Measurements from ENCODE around the gene PPM1F. TPM values are rescaled to one million over a fixed set of nuclear protein-coding genes. Genes with fewer than 3 reads are reported as not detected.

PPM1F gene
- total and polyA plus RNA-seq, 2 donors (not counting 1 experiment from before 2014, with no cell fraction given) = 12.5 to 37.0 TPM

DNA sequence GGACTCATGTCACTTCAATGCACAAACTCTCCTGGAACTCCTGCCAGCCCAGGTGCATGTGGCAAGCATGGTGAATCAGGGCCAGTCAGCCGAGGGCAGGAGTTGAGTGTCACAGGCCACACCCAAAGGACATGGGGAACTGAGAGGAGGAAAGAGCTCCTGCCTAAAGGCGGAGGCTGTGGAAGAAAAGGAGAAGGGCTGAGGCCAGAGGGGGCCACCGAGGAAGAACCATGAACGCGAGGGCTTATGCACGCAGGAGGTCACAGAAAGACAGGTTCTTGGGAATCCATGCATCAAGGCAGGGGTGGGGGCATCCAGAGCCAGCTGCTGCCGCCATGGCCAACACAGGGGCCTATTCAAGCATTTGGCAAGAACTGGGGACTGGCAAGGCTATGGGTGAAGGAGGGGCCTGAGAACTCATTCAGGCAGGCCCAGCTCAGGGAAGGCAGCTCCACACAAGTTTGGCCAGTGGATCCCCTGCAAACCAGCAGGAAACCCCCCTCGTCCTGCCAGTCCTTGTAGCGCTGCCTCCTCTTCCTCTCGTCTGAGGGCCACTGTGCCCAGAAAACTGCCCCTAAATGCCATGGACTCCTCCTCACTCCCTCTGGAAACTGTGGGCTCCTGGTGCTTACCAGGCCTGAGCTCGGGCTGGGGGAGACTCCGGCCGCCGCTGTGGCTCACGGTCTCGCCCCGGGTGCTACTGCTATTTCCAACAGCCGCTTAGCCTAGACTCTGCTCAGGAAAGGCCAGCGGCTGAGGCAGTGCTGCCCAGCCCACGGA, 15.4 kb downstream of the PPM1F start:
- Histone ChIP-seq H3K9ac (ENCODE audit: insufficient read depth, low read length) (peak overlapping the region; percentile 86), H3K27ac (ENCODE audit: insufficient read depth, low read length) (peak overlapping the region; percentile 99), H3K4me3 (replicated peaks in 1 of 4; ENCODE audit: control extremely low read depth in 1 of 4, insufficient read depth in 1 of 4, low read depth in 3 of 4, low read length in 4 of 4) (peak overlapping the region in 1 of 4 experiments; percentile 65), H3K36me3 (ENCODE audit: control insufficient read depth, insufficient read depth, low read length) (peaks cover 17% of the 10 kb centered on the region), H2AFZ (ENCODE audit: low read length) (peak overlapping the region; percentile 27), H3K4me2 (ENCODE audit: extremely low read depth, insufficient read depth, low read length) (peak overlapping the region; percentile 82), H3K79me2 (ENCODE audit: control insufficient read depth, insufficient read depth, low read length) (peaks cover 9% of the 10 kb centered on the region), H3K27me3 (ENCODE audit: control insufficient read depth, insufficient read depth, low read length) (no peaks in the 10 kb centered on the region), H4K20me1 (ENCODE audit: control insufficient read depth, extremely low read depth, insufficient read depth, low read length) (no peaks in the 10 kb centered on the region), H3K9me3 (ENCODE audit: control insufficient read depth, insufficient read depth, low read depth, low read length) (no peaks in the 10 kb centered on the region), H3K4me1 (ENCODE audit: control insufficient read depth, extremely low read depth, insufficient read depth, low read length) (peaks cover 30% of the 10 kb centered on the region)
- no peak for TF ChIP-seq EZH2 (IDR thresholded peaks at IDR 0.05; ENCODE audit: low read length, missing control alignments)
- TF ChIP-seq, protein P1, sequence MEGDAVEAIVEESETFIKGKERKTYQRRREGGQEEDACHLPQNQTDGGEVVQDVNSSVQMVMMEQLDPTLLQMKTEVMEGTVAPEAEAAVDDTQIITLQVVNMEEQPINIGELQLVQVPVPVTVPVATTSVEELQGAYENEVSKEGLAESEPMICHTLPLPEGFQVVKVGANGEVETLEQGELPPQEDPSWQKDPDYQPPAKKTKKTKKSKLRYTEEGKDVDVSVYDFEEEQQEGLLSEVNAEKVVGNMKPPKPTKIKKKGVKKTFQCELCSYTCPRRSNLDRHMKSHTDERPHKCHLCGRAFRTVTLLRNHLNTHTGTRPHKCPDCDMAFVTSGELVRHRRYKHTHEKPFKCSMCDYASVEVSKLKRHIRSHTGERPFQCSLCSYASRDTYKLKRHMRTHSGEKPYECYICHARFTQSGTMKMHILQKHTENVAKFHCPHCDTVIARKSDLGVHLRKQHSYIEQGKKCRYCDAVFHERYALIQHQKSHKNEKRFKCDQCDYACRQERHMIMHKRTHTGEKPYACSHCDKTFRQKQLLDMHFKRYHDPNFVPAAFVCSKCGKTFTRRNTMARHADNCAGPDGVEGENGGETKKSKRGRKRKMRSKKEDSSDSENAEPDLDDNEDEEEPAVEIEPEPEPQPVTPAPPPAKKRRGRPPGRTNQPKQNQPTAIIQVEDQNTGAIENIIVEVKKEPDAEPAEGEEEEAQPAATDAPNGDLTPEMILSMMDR (conservative IDR thresholded peaks at IDR 0.05 in 1 of 2, IDR thresholded peaks at IDR 0.05 in 1 of 2; ENCODE audit: low read depth in 1 of 2, low read length in 2 of 2) = no peak
- DNase-seq (ENCODE audit: low read depth in 2 of 2) = no peak

GRCh38 chr22:21936151-21936775, 16.4 kb downstream of the PPM1F start:
- H2AFZ ChIP-seq (ENCODE audit: low read length) = no peak overlapping the region
- H4K20me1 ChIP-seq (ENCODE audit: control insufficient read depth, extremely low read depth, insufficient read depth, low read length) = no peaks in the 10 kb centered on the region
- no peaks in the 10 kb centered on the region for H3K9me3 ChIP-seq (ENCODE audit: control insufficient read depth, insufficient read depth, low read depth, low read length)
- no peaks in the 10 kb centered on the region for H3K27me3 ChIP-seq (ENCODE audit: control insufficient read depth, insufficient read depth, low read length)
- H3K4me1 ChIP-seq (ENCODE audit: control insufficient read depth, extremely low read depth, insufficient read depth, low read length) = peaks cover 23% of the 10 kb centered on the region
- H3K79me2 ChIP-seq (ENCODE audit: control insufficient read depth, insufficient read depth, low read length) = peaks cover 9% of the 10 kb centered on the region
- DNase-seq (ENCODE audit: low read depth in 2 of 2) = peak in 1 of 2 donors; percentile 14
- H3K36me3 ChIP-seq (ENCODE audit: control insufficient read depth, insufficient read depth, low read length) = peaks cover 17% of the 10 kb centered on the region
- no peak overlapping the region for H3K4me2 ChIP-seq (ENCODE audit: extremely low read depth, insufficient read depth, low read length)
- H3K27ac ChIP-seq (ENCODE audit: insufficient read depth, low read length) = peak overlapping the region; percentile 99
- TF ChIP-seq, protein P1 (conservative IDR thresholded peaks at IDR 0.05 in 1 of 2, IDR thresholded peaks at IDR 0.05 in 1 of 2; ENCODE audit: low read depth in 1 of 2, low read length in 2 of 2) = no peak
- no peak for TF ChIP-seq EZH2 (IDR thresholded peaks at IDR 0.05; ENCODE audit: low read length, missing control alignments)
- H3K4me3 ChIP-seq (replicated peaks in 1 of 4; ENCODE audit: control extremely low read depth in 1 of 4, insufficient read depth in 1 of 4, low read depth in 3 of 4, low read length in 4 of 4) = no peak overlapping the region
- no peak overlapping the region for H3K9ac ChIP-seq (ENCODE audit: insufficient read depth, low read length)

GRCh38 chr22:21933910-21934309, 18.7 kb downstream of the PPM1F start:
- H3K4me3 ChIP-seq (replicated peaks in 1 of 4; ENCODE audit: control extremely low read depth in 1 of 4, insufficient read depth in 1 of 4, low read depth in 3 of 4, low read length in 4 of 4) = no peak overlapping the region
- H3K27me3 ChIP-seq (ENCODE audit: control insufficient read depth, insufficient read depth, low read length) = no peaks in the 10 kb centered on the region
- peaks cover 16% of the 10 kb centered on the region for H3K4me1 ChIP-seq (ENCODE audit: control insufficient read depth, extremely low read depth, insufficient read depth, low read length)
- H3K79me2 ChIP-seq (ENCODE audit: control insufficient read depth, insufficient read depth, low read length) = peaks cover 4% of the 10 kb centered on the region
- H3K9ac ChIP-seq (ENCODE audit: insufficient read depth, low read length) = no peak overlapping the region
- TF ChIP-seq EZH2 (IDR thresholded peaks at IDR 0.05; ENCODE audit: low read length, missing control alignments) = no peak
- TF ChIP-seq, protein P1 (conservative IDR thresholded peaks at IDR 0.05 in 1 of 2, IDR thresholded peaks at IDR 0.05 in 1 of 2; ENCODE audit: low read depth in 1 of 2, low read length in 2 of 2) = no peak
- no peak overlapping the region for H3K4me2 ChIP-seq (ENCODE audit: extremely low read depth, insufficient read depth, low read length)
- H3K36me3 ChIP-seq (ENCODE audit: control insufficient read depth, insufficient read depth, low read length) = peaks cover 24% of the 10 kb centered on the region
- no peak overlapping the region for H3K27ac ChIP-seq (ENCODE audit: insufficient read depth, low read length)
- no peaks in the 10 kb centered on the region for H3K9me3 ChIP-seq (ENCODE audit: control insufficient read depth, insufficient read depth, low read depth, low read length)
- no peaks in the 10 kb centered on the region for H4K20me1 ChIP-seq (ENCODE audit: control insufficient read depth, extremely low read depth, insufficient read depth, low read length)
- DNase-seq (ENCODE audit: low read depth in 2 of 2) = no peak
- H2AFZ ChIP-seq (ENCODE audit: low read length) = no peak overlapping the region
